K562 (cell line): ENCODE results near the gene ORAI3. TPM values are rescaled to one million over a fixed set of nuclear protein-coding genes. Genes with fewer than 3 reads are reported as not detected.
A peak's percentile ranks its signal among the peaks of the same experiment; 100 is the strongest.

Experiments
- ATAC-seq: fragments of 200-7000 bp; cut with Tn5 transposase; 3 replicates; pipeline ENCODE4 v1.9.1; 2020; ENCODE audit warnings: moderate library complexity
- BruUV-seq: library from RNA; stranded (reverse); fragments of 400-500 nt; replicated peaks from 2 replicates; lab custom pipeline; 2021; lab: Mats Ljungman, UMichigan
- CTCF ChIA-PET: fragments of 300-600 bp; formaldehyde crosslinking; extraction: SDS; loops from one replicate; lab custom pipeline; 2021; ENCODE audit warnings: low intra/inter-chr PET ratio; lab: Yijun Ruan, JAX
- POLR2A ChIA-PET: fragments of 300-600, 350-650 bp; sonication (Branson Sonifier 250); formaldehyde crosslinking; extraction: SDS; loops from one replicate; lab custom pipeline; 2021; ENCODE audit warnings: antibody characterized with exemption, inconsistent platforms; lab: Yijun Ruan, JAX
- DNase-seq, 4 experiments: peaks; one replicate each; pipeline versions ENCODE4 v3.0.0 to v3.0.0-alpha.2; 2011 to 2018; ENCODE audit warnings: low spot score in 3 of 4, mixed read lengths in 3 of 4; ENCODE audit errors: extremely low read depth in 1 of 4
- FAIRE-seq: peaks from 2 replicates; lab custom pipeline; 2011; peaks lifted over from hg19 to GRCh38; lab: Jason Lieb, UNC
- H2AFZ ChIP-seq: 2 replicates; pipeline ENCODE4 v1.6.0; 2011; ENCODE audit warnings: low read depth, low read length, control low read depth, inconsistent platforms
- H3K27ac ChIP-seq: fragments of 200-600 bp; 3 replicates; pipeline ENCODE4 v1.8.0; 2011; ENCODE audit warnings: low read depth, mild to moderate bottlenecking, control low read depth, inconsistent platforms, low read length, moderate library complexity, mixed read lengths; ENCODE audit errors: extremely low read depth
- H3K27me3 ChIP-seq, 2 experiments: fragments of 300-600 bp in 1 of 2; 2 replicates in 1 of 2; 3 replicates in 1 of 2; pipeline versions ENCODE4 v1.6.0 to v1.8.0; 2011; ENCODE audit warnings: inconsistent platforms in 2 of 2, low read length in 2 of 2, mild to moderate bottlenecking in 1 of 2, mixed read lengths in 1 of 2, moderate library complexity in 1 of 2; ENCODE audit not compliant: control insufficient read depth in 2 of 2, insufficient read depth in 2 of 2
- H3K36me3 ChIP-seq: fragments of 300-600 bp; 3 replicates; pipeline ENCODE4 v1.8.0; 2011; ENCODE audit warnings: mild to moderate bottlenecking, low read length, inconsistent platforms; ENCODE audit not compliant: control insufficient read depth, insufficient read depth
- H3K4me1 ChIP-seq, 2 experiments: fragments of 200-600 bp in 1 of 2; replicated peaks in 1 of 2; 2 replicates in 1 of 2; 3 replicates in 1 of 2; pipeline versions ENCODE4 v1.5.1 to v1.8.0; 2011; ENCODE audit warnings: inconsistent platforms in 2 of 2, low read length in 2 of 2, mild to moderate bottlenecking in 1 of 2, mixed read lengths in 1 of 2, moderate library complexity in 1 of 2; ENCODE audit not compliant: control insufficient read depth in 2 of 2, insufficient read depth in 2 of 2
- H3K4me2 ChIP-seq: 2 replicates; pipeline ENCODE4 v1.6.1; 2011; ENCODE audit warnings: low read length, control low read depth, inconsistent platforms, mixed read lengths; ENCODE audit not compliant: insufficient read depth
- H3K4me3 ChIP-seq: fragments of 200-600 bp; sonication (generic), shearing (Covaris generic); 2 replicates; pipeline ENCODE4 v1.5.1; 2016; ENCODE audit warnings: control low read depth, inconsistent platforms
- H3K79me2 ChIP-seq: fragments of 200-600 bp; 3 replicates; pipeline ENCODE4 v1.8.0; 2011; ENCODE audit warnings: low read length, inconsistent platforms; ENCODE audit not compliant: control insufficient read depth, insufficient read depth
- H3K9ac ChIP-seq, 2 experiments: 2 replicates each; pipeline versions ENCODE4 v1.6.0 to v1.6.1; 2011; ENCODE audit warnings: low read depth in 2 of 2, low read length in 2 of 2, control low read depth in 1 of 2, inconsistent platforms in 1 of 2, mild to moderate bottlenecking in 1 of 2, mixed read lengths in 1 of 2; ENCODE audit not compliant: insufficient read depth in 1 of 2
- H3K9me1 ChIP-seq: one replicate; pipeline ENCODE4 v1.6.0; 2011; ENCODE audit warnings: inconsistent platforms, mild to moderate bottlenecking, low read length, moderate library complexity; ENCODE audit not compliant: control insufficient read depth, insufficient read depth
- H3K9me3 ChIP-seq: replicated peaks from 2 replicates; pipeline ENCODE4 v1.5.1; 2011; ENCODE audit warnings: low read depth, low read length, inconsistent platforms; ENCODE audit not compliant: control insufficient read depth, insufficient read depth
- H4K20me1 ChIP-seq: replicated peaks from 2 replicates; pipeline ENCODE4 v1.6.1; 2011; ENCODE audit warnings: low read length, inconsistent platforms, mixed read lengths; ENCODE audit not compliant: control insufficient read depth, insufficient read depth
- RBFOX2 ChIP-seq: fragments of 200-400 bp; formaldehyde crosslinking; IDR thresholded peaks from 2 replicates; pipeline ENCODE4 v1.6.1; 2017; ENCODE audit warnings: low read depth, mild to moderate bottlenecking, low read length, moderate library complexity
- SUPT5H ChIP-seq: fragments of 450-650 bp; IDR thresholded peaks from 2 replicates; pipeline ENCODE4 v1.6.1; 2016
- WGBS: fragments of 100-300 bp; shearing (Covaris generic); methylation state at CpG from one replicate; pipeline ENCODE4 v1.1.6; 2016; ENCODE audit warnings: low coverage, mixed read lengths; ENCODE audit not compliant: insufficient coverage; ENCODE audit errors: missing lambda C conversion rate; 5-methylcytosine and 5-hydroxymethylcytosine counted together
- in situ Hi-C: fragments of 300-500 bp; cut with MboI; formaldehyde crosslinking; loops from 4 replicates; pipeline ENCODE4 v1.15.0; 2018; ENCODE audit warnings: inconsistent platforms, mixed read lengths
- intact Hi-C: fragments of 100-400 bp; cut with micrococcal nuclease; formaldehyde crosslinking; loops from 2 replicates; pipeline ENCODE4 v1.14.2; 2022
- polyA plus RNA-seq, 8 experiments: library from polyadenylated mRNA; depleted of rRNA in 4 of 8; stranded (reverse) in 5 of 8; unstranded in 3 of 8; fragments of >200 nt; fragmentation: Nextera tagmentation in 2 of 8; fragmentation: Illumina TruSeq in 1 of 8; extraction: Ambion mirVana in 2 of 8; extraction: Trizol in 1 of 8; gene quantifications; 2 replicates each; pipeline versions ENCODE4 v1.2.1 to v1.2.3, GENCODE V29; 2011 to 2014; ENCODE audit warnings: inconsistent platforms in 1 of 8, missing spikeins in 1 of 8
- total RNA-seq, 7 experiments: library from RNA; depleted of rRNA in 6 of 7; stranded (reverse); fragments of >200 nt in 6 of 7; fragmentation: Illumina TruSeq in 2 of 7; extraction: Trizol in 2 of 7; gene quantifications; 2 replicates each; pipeline versions ENCODE4 v1.2.1 to v1.2.3, GENCODE V29; 2011 to 2021; ENCODE audit warnings: low replicate concordance in 1 of 7
- TF ChIP-seq, protein P1 (sequence below): sonication (generic); formaldehyde crosslinking; IDR thresholded peaks from 2 replicates; pipeline ENCODE4 v1.8.1; 2023; ENCODE audit warnings: mild to moderate bottlenecking, missing genetic modification reagents

Gene ORAI3
- total and polyA plus RNA-seq, 9 of the 15 experiments (the other 6 are each of a cell fraction or from before 2014, with no cell fraction given), result 4.9 to 23.3 (median 14.1) TPM

DNA sequence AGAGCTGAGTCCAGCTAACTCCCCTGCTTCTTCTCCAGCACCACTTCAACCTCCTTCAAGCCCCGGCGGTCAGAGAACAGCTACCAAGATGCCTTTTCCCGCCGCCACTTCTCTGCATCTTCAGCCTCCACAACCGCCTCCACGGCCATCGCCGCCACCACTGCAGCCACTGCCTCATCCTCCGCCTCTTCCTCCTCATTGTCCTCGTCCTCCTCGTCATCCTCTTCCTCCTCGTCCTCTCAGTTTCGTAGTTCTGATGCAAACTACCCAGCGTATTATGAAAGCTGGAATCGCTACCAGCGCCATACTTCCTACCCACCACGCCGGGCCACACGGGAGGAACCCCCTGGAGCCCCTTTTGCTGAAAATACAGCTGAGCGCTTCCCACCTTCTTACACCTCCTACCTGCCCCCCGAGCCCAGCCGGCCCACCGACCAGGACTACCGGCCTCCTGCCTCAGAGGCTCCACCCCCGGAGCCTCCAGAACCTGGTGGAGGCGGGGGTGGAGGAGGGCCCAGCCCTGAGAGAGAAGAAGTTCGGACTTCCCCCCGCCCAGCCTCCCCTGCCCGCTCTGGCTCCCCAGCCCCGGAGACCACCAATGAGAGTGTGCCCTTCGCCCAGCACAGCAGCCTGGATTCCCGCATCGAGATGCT lies 15.8 kb downstream of the ORAI3 start:
- FAIRE-seq, result no peak
- Histone ChIP-seq H3K4me1 (peaks cover 0 to 7% of the 10 kb centered on the region in 2 experiments; a peak in 1 of 5 replicates), H3K79me2 (peaks cover 11% of the 10 kb centered on the region), H3K9ac (no peak overlapping the region), H2AFZ (no peak overlapping the region), H3K27ac (no peak overlapping the region), H3K4me2 (no peak overlapping the region), H4K20me1 (no peaks in the 10 kb centered on the region), H3K36me3 (peaks cover 94% of the 10 kb centered on the region), H3K27me3 (no peaks in the 10 kb centered on the region), H3K9me3 (no peaks in the 10 kb centered on the region), H3K4me3 (no peak overlapping the region), H3K9me1 (no peaks in the 10 kb centered on the region)
- in situ Hi-C loops, result loop anchor here (25.0 kb wide), 1 partner anchor 898 kb away; the partner anchor contains the start of gene ZNF267
- WGBS, result 98% methylated on average over 22 of the region's 33 CpGs
- CTCF ChIA-PET, result no interaction called here
- BruUV-seq, result no TSS peak
- TF ChIP-seq RBFOX2 (peak; percentile 28; the same call in 1 of the 2 replicates), SUPT5H (no peak)
- TF ChIP-seq, protein P1, sequence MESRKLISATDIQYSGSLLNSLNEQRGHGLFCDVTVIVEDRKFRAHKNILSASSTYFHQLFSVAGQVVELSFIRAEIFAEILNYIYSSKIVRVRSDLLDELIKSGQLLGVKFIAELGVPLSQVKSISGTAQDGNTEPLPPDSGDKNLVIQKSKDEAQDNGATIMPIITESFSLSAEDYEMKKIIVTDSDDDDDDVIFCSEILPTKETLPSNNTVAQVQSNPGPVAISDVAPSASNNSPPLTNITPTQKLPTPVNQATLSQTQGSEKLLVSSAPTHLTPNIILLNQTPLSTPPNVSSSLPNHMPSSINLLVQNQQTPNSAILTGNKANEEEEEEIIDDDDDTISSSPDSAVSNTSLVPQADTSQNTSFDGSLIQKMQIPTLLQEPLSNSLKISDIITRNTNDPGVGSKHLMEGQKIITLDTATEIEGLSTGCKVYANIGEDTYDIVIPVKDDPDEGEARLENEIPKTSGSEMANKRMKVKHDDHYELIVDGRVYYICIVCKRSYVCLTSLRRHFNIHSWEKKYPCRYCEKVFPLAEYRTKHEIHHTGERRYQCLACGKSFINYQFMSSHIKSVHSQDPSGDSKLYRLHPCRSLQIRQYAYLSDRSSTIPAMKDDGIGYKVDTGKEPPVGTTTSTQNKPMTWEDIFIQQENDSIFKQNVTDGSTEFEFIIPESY (CRISPR knock-in tag), result 0 out of 2 replicates have a peak, but pooled peaks have one; percentile 34
- intact Hi-C loops, result no loop called here
- peak; percentile 18; the same call in 1 of the 3 replicates for ATAC-seq
- POLR2A ChIA-PET, result interaction anchor here (0.6 to 2.5 kb wide), 6 partner anchors 13 to 490 kb away, joined by 3 to 7 read pairs (median 3); no protein-coding TSS in a partner anchor
- DNase-seq, result peak in 1 of 4 experiments; percentile 15
